SK-N-SH (cell line): ENCODE measurements around the gene ATP6V0E1.

ENCODE experiments used
- CHD2 ChIP-seq: fragments of 150-350 bp; IDR thresholded peaks from 2 replicates; pipeline ENCODE4 v1.6.1; 2018; ENCODE audit warnings: low read length; ENCODE audit not compliant: partially characterized antibody
- EZH2phosphoT487 ChIP-seq: fragments of 200-600 bp; sonication (generic); IDR thresholded peaks from 2 replicates; pipeline ENCODE4 v1.6.1; 2017; ENCODE audit warnings: low read depth, mixed run types, mild to moderate bottlenecking, antibody characterized with exemption, moderate library complexity, borderline replicate concordance
- GABPA ChIP-seq: IDR thresholded peaks from 2 replicates; pipeline ENCODE4 v1.4.0; 2012; ENCODE audit warnings: low read depth, mild to moderate bottlenecking
- MXI1 ChIP-seq: IDR thresholded peaks from 2 replicates; pipeline ENCODE4 v1.6.1; 2012; ENCODE audit warnings: mild to moderate bottlenecking, low read depth, low read length, improper control_type of control experiment
- NFIC ChIP-seq: IDR thresholded peaks from 2 replicates; pipeline ENCODE4 v1.4.0; 2012; ENCODE audit warnings: borderline replicate concordance
- RAD21 ChIP-seq: IDR thresholded peaks from 2 replicates; pipeline ENCODE4 v1.6.1; 2012; ENCODE audit warnings: mild to moderate bottlenecking, low read length
- TCF12 ChIP-seq: IDR thresholded peaks from 2 replicates; pipeline ENCODE4 v1.4.0; 2012
- TEAD4 ChIP-seq: IDR thresholded peaks from 2 replicates; pipeline ENCODE4 v1.4.0; 2012; ENCODE audit warnings: mild to moderate bottlenecking, borderline replicate concordance; ENCODE audit not compliant: insufficient read depth
- TF ChIP-seq, protein P1 (sequence below): IDR thresholded peaks from 2 replicates; pipeline ENCODE4 v1.4.0; 2012; ENCODE audit warnings: low read depth
- TF ChIP-seq, protein P2 (sequence below): fragments of 200-600 bp; sonication (generic); IDR thresholded peaks from 2 replicates; pipeline ENCODE4 v1.6.1; 2017; ENCODE audit warnings: antibody characterized with exemption, mild to moderate bottlenecking, moderate library complexity
- TF ChIP-seq, protein P3 (sequence below): IDR thresholded peaks from 2 replicates; pipeline ENCODE4; 2012
- TF ChIP-seq, protein P4 (sequence below): fragments of 150-350 bp; IDR thresholded peaks from 2 replicates; pipeline ENCODE4 v1.6.1; 2016; ENCODE audit warnings: mild to moderate bottlenecking, low read depth, low read length

GRCh38 chr5:173016598-173017046 lies 33.1 kb downstream of the ATP6V0E1 start:
- TF ChIP-seq GABPA (no peak), EZH2phosphoT487 (no peak), TEAD4 (no peak), CHD2 (no peak), NFIC (peak; percentile 34; the same call in 1 of the 2 replicates), TCF12 (no peak), RAD21 (no peak), MXI1 (no peak)
- TF ChIP-seq, protein P1, sequence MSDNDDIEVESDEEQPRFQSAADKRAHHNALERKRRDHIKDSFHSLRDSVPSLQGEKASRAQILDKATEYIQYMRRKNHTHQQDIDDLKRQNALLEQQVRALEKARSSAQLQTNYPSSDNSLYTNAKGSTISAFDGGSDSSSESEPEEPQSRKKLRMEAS = no peak
- TF ChIP-seq, protein P2, sequence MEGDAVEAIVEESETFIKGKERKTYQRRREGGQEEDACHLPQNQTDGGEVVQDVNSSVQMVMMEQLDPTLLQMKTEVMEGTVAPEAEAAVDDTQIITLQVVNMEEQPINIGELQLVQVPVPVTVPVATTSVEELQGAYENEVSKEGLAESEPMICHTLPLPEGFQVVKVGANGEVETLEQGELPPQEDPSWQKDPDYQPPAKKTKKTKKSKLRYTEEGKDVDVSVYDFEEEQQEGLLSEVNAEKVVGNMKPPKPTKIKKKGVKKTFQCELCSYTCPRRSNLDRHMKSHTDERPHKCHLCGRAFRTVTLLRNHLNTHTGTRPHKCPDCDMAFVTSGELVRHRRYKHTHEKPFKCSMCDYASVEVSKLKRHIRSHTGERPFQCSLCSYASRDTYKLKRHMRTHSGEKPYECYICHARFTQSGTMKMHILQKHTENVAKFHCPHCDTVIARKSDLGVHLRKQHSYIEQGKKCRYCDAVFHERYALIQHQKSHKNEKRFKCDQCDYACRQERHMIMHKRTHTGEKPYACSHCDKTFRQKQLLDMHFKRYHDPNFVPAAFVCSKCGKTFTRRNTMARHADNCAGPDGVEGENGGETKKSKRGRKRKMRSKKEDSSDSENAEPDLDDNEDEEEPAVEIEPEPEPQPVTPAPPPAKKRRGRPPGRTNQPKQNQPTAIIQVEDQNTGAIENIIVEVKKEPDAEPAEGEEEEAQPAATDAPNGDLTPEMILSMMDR = no peak
- TF ChIP-seq, protein P3, sequence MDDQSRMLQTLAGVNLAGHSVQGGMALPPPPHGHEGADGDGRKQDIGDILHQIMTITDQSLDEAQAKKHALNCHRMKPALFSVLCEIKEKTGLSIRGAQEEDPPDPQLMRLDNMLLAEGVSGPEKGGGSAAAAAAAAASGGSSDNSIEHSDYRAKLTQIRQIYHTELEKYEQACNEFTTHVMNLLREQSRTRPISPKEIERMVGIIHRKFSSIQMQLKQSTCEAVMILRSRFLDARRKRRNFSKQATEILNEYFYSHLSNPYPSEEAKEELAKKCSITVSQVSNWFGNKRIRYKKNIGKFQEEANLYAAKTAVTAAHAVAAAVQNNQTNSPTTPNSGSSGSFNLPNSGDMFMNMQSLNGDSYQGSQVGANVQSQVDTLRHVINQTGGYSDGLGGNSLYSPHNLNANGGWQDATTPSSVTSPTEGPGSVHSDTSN = no peak
- TF ChIP-seq, protein P4, sequence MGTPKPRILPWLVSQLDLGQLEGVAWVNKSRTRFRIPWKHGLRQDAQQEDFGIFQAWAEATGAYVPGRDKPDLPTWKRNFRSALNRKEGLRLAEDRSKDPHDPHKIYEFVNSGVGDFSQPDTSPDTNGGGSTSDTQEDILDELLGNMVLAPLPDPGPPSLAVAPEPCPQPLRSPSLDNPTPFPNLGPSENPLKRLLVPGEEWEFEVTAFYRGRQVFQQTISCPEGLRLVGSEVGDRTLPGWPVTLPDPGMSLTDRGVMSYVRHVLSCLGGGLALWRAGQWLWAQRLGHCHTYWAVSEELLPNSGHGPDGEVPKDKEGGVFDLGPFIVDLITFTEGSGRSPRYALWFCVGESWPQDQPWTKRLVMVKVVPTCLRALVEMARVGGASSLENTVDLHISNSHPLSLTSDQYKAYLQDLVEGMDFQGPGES = no peak
